ENCODE measurements around the gene TRIM67. TPM values are rescaled to one million over a fixed set of nuclear protein-coding genes. Genes with fewer than 3 reads are reported as not detected.
A peak's percentile ranks its signal among the peaks of the same experiment; 100 is the strongest.

TRIM67 gene
- total RNA-seq, 6 experiments from 2014 or later: not detected

DNA sequence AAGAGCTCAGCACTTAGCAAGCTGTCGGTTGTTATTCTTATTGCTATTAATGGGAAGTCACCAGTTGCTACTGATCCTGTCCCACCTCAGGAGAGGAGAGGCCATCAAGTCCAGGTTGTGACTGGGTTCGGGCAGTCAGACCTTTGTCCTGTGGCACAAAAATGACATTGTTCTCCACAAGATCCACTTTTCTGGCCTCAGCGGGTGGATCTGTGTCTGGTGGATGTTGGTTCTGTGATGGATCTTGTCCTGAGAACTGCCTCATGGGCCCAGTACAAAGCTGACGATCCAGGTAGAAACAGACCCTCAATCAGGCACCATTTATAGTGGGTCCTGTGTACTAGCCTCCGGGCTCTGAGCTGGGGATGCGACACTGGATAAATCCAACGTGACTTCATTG lies 26.9 kb downstream of the TRIM67 start:
- WGBS (ENCODE audit: insufficient coverage, low coverage, low lambda C conversion rate, missing lambda C conversion rate): 83% methylated on average over 6 of the region's 7 CpGs
- no peak for DNase-seq
- no peak for TF ChIP-seq POLR2A (IDR thresholded peaks at IDR 0.05)
- TF ChIP-seq, protein P1, sequence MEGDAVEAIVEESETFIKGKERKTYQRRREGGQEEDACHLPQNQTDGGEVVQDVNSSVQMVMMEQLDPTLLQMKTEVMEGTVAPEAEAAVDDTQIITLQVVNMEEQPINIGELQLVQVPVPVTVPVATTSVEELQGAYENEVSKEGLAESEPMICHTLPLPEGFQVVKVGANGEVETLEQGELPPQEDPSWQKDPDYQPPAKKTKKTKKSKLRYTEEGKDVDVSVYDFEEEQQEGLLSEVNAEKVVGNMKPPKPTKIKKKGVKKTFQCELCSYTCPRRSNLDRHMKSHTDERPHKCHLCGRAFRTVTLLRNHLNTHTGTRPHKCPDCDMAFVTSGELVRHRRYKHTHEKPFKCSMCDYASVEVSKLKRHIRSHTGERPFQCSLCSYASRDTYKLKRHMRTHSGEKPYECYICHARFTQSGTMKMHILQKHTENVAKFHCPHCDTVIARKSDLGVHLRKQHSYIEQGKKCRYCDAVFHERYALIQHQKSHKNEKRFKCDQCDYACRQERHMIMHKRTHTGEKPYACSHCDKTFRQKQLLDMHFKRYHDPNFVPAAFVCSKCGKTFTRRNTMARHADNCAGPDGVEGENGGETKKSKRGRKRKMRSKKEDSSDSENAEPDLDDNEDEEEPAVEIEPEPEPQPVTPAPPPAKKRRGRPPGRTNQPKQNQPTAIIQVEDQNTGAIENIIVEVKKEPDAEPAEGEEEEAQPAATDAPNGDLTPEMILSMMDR (IDR thresholded peaks at IDR 0.05): no peak

DNA sequence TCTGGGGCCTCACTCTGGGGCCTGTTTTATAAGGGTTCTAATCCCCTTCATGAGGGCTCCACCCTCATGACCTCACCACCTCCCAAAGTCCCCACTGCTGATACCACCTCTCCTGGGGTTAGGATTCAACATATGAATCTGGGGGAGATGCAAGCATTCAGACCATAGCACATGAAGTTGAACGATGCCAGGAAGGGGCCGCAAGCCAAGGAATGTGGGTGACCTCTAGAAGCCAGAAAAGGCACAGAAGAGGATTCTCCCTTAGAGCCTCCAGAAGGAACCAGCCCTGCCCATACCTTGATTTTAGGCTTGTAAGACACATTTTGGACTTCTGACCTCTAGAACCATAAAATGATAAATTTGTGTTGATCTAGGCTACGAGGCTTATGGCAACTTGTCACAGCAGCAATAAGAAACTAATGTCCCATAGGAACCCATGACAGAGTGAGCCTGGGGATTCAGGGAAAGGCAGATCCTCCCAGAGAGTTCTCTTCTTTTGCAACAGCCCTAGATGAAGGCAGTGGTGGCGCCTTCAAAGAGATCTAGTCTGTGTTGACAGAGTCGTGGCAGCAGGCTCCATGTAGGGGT lies 27.9 kb downstream of the TRIM67 start:
- ATAC-seq (no peak), DNase-seq (no peak)
- Histone ChIP-seq H3K27me3 (no peaks in the 10 kb centered on the region), H3K4me1 (no peaks in the 10 kb centered on the region), H3K36me3 (no peaks in the 10 kb centered on the region), H3K27ac (no peak overlapping the region), H3K4me3 (no peak overlapping the region), H3K9me3 (no peaks in the 10 kb centered on the region)
- intact Hi-C loops (cut with DNase I): no loop called here
- 78% methylated on average over 3 of the region's 5 CpGs for WGBS (ENCODE audit: insufficient coverage, low coverage, low lambda C conversion rate, missing lambda C conversion rate)
- TF ChIP-seq, protein P1 (IDR thresholded peaks at IDR 0.05): no peak
- no peak for TF ChIP-seq POLR2A (IDR thresholded peaks at IDR 0.05)

More for the DNA sequence above, 26.9 kb downstream of the TRIM67 start:
- no peak overlapping the region for H3K27ac ChIP-seq
- no peaks in the 10 kb centered on the region for H3K36me3 ChIP-seq
- no peaks in the 10 kb centered on the region for H3K4me1 ChIP-seq
- H3K4me3 ChIP-seq: no peak overlapping the region
- H3K27me3 ChIP-seq: no peaks in the 10 kb centered on the region
- H3K9me3 ChIP-seq: no peaks in the 10 kb centered on the region
- no peak for ATAC-seq
- intact Hi-C loops (cut with DNase I): no loop called here

DNA sequence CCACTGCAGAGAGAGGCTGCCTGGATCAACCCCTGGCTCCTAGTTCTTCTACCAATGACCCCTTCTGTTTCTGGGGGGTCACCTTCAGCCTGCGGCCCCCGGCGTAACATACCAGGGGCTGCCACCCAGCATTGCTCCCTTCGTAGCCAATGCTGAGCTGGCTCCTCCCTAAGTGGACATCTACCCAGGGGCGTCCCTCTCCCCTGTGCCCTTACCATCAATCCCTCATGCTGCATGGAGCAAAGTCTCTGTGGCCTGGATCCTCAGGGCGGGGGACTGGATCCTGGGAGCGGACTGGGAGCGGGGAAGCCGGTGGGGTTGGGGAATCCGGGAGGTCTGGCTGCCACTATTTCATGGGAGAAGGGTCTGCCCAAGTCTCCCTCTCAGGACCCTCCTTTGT lies 28.6 kb downstream of the TRIM67 start:
- no peak for TF ChIP-seq POLR2A (IDR thresholded peaks at IDR 0.05)
- Histone ChIP-seq H3K27me3 (no peaks in the 10 kb centered on the region), H3K27ac (no peak overlapping the region), H3K4me3 (no peak overlapping the region), H3K36me3 (no peaks in the 10 kb centered on the region), H3K9me3 (no peaks in the 10 kb centered on the region), H3K4me1 (no peaks in the 10 kb centered on the region)
- DNase-seq: no peak
- ATAC-seq: no peak
- intact Hi-C loops (cut with DNase I): no loop called here
- no CpG with 5 or more reads among the region's 10 CpGs for WGBS (ENCODE audit: insufficient coverage, low coverage, low lambda C conversion rate, missing lambda C conversion rate)

DNA sequence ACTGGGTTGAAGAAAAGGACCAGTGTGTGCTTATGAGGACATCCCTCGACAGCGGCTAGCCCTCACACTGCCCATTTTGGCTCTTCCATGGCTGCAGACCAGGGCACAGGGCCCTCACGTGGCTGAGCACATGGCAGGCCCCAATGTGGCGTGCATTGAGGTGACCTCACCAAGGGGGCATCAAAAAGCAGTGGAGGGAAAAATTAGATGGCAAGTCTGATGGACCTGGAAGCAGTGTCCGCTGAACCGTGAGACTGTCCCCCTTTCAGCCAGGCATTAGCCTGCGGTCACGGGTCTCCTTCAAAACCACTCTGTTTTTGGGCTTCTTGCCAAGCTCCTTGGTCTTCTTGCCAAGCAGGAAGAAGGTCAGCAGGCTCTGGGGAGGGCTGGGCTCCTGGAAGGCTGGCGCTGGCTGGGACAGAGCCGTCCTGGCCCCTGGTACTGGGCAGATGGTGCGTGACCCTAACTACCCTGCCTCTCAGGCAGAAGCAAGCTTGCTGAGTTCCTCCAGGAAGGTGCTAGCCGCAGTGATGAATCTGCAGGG lies 30.8 kb downstream of the TRIM67 start:
- Histone ChIP-seq H3K27me3 (no peaks in the 10 kb centered on the region), H3K4me1 (no peaks in the 10 kb centered on the region), H3K36me3 (no peaks in the 10 kb centered on the region), H3K9me3 (no peaks in the 10 kb centered on the region), H3K4me3 (no peak overlapping the region), H3K27ac (no peak overlapping the region)
- no peak for TF ChIP-seq POLR2A (IDR thresholded peaks at IDR 0.05)
- TF ChIP-seq, protein P1 (IDR thresholded peaks at IDR 0.05): no peak
- 63% methylated on average over 3 of the region's 12 CpGs for WGBS (ENCODE audit: insufficient coverage, low coverage, low lambda C conversion rate, missing lambda C conversion rate)
- intact Hi-C loops (cut with DNase I): no loop called here
- ATAC-seq (peak in 3 of 4 donors; percentile 14 to 45 (median 37)), DNase-seq (no peak)

DNA sequence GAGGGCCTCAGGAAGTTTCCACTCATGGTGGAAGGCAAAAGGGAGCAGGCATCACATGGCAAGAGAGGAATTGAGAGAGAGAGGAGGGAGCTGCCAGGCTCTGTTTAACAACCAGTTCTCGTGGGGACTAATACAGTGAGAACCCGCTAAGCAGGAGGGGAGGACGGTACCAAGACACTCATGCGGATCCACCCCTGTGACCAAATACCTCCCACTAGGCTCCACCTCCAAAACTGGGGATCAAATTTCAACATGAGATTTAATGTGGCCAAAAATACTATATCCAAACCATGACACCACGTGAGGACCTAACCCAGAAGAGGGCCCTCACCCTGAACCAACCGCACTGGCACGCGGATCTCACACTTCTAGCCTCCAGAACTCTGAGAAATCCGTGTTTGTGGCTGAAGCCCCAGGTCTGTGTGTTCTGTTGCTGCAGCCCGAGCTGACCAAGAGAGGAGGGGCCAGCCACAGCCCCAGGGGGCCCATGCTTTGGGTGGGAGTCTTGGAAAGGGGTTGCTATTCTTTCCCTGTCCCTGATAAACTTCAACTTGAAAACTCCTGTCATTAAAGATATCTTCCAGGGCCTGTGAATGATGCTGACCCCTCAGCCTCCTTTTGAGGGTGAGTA lies 32.0 kb downstream of the TRIM67 start:
- no peak for TF ChIP-seq POLR2A (IDR thresholded peaks at IDR 0.05)
- TF ChIP-seq, protein P1 (IDR thresholded peaks at IDR 0.05): no peak
- no peaks in the 10 kb centered on the region for H3K36me3 ChIP-seq
- no peak overlapping the region for H3K4me3 ChIP-seq
- no peaks in the 10 kb centered on the region for H3K9me3 ChIP-seq
- H3K27ac ChIP-seq: no peak overlapping the region
- intact Hi-C loops (cut with DNase I): no loop called here
- ATAC-seq (no peak), DNase-seq (no peak)
- WGBS (ENCODE audit: insufficient coverage, low coverage, low lambda C conversion rate, missing lambda C conversion rate): 70% methylated on average over 5 of the region's 10 CpGs
- H3K27me3 ChIP-seq: no peaks in the 10 kb centered on the region
- H3K4me1 ChIP-seq: no peaks in the 10 kb centered on the region
